Fibroblast of lung (primary cell): ENCODE data around the gene PANK4. TPM values are rescaled to one million over a fixed set of nuclear protein-coding genes. Genes with fewer than 3 reads are reported as not detected.
"Not testable (repeated sequence)": the region's sequence is repeated elsewhere in the genome, so short reads cannot be mapped to it uniquely, and the experiment has no call there.

ENCODE experiments used
- DNase-seq, 2 donors: peaks; one replicate each; pipeline versions ENCODE4 v3.0.0 to v3.0.0-alpha.2; 2010; ENCODE audit warnings: low read depth in 2 of 2
- H2AFZ ChIP-seq: 2 replicates; pipeline ENCODE4 v1.5.1; 2012; ENCODE audit warnings: low read length, control low read depth, inconsistent platforms
- H3K27ac ChIP-seq: 2 replicates; pipeline ENCODE4 v1.5.1; 2011; ENCODE audit warnings: low read length, control low read depth; ENCODE audit not compliant: insufficient read depth
- H3K27me3 ChIP-seq: 2 replicates; pipeline ENCODE4 v1.5.1; 2011; ENCODE audit warnings: mild to moderate bottlenecking, low read length; ENCODE audit not compliant: control insufficient read depth, insufficient read depth
- H3K36me3 ChIP-seq: 2 replicates; pipeline ENCODE4 v1.5.1; 2011; ENCODE audit warnings: low read length; ENCODE audit not compliant: control insufficient read depth, insufficient read depth
- H3K4me1 ChIP-seq: 2 replicates; pipeline ENCODE4 v1.5.1; 2011; ENCODE audit warnings: low read length; ENCODE audit not compliant: control insufficient read depth, insufficient read depth; ENCODE audit errors: extremely low read depth
- H3K4me2 ChIP-seq: 2 replicates; pipeline ENCODE4 v1.5.1; 2011; ENCODE audit warnings: low read length, control low read depth; ENCODE audit not compliant: insufficient read depth; ENCODE audit errors: extremely low read depth
- H3K4me3 ChIP-seq, 4 experiments: fragments of 200-600 bp in 1 of 4; sonication (generic) in 1 of 4; replicated peaks in 1 of 4; 2 replicates each; pipeline ENCODE4 v1.5.1; 2011 to 2016; ENCODE audit warnings: low read length in 4 of 4, low read depth in 3 of 4, mild to moderate bottlenecking in 3 of 4, control low read depth in 2 of 4, inconsistent platforms in 1 of 4, mixed read lengths in 1 of 4; ENCODE audit not compliant: insufficient read depth in 1 of 4; ENCODE audit errors: control extremely low read depth in 1 of 4
- H3K79me2 ChIP-seq: 2 replicates; pipeline ENCODE4 v1.5.1; 2012; ENCODE audit warnings: mild to moderate bottlenecking, low read length, inconsistent platforms; ENCODE audit not compliant: control insufficient read depth, insufficient read depth
- H3K9ac ChIP-seq: 2 replicates; pipeline ENCODE4 v1.5.1; 2011; ENCODE audit warnings: mild to moderate bottlenecking, low read length, control low read depth; ENCODE audit not compliant: insufficient read depth
- H3K9me3 ChIP-seq: 2 replicates; pipeline ENCODE4 v1.5.1; 2012; ENCODE audit warnings: low read depth, low read length; ENCODE audit not compliant: control insufficient read depth, insufficient read depth
- H4K20me1 ChIP-seq: 2 replicates; pipeline ENCODE4 v1.5.1; 2011; ENCODE audit warnings: low read length; ENCODE audit not compliant: control insufficient read depth, insufficient read depth; ENCODE audit errors: extremely low read depth
- EZH2 ChIP-seq: IDR thresholded peaks from 2 replicates; pipeline ENCODE4 v1.5.1; 2012; ENCODE audit warnings: low read length, control low read depth, mild to moderate bottlenecking; ENCODE audit errors: missing control alignments
- polyA plus RNA-seq, 2 donors: library from polyadenylated mRNA; depleted of rRNA in 1 of 2; stranded (reverse) in 1 of 2; unstranded in 1 of 2; fragments of >200 nt; gene quantifications; 2 replicates each; pipeline ENCODE4 v1.2.1, GENCODE V29; 2011 to 2012; ENCODE audit warnings: missing spikeins in 1 of 2
- total RNA-seq: library from RNA; depleted of rRNA; stranded (reverse); fragments of >200 nt; gene quantifications from 2 replicates; pipeline ENCODE4 v1.2.1, GENCODE V29; 2014
- TF ChIP-seq, protein P1 (sequence below), 2 donors: IDR thresholded peaks in 1 of 2; conservative IDR thresholded peaks in 1 of 2; 1 replicate in 1 of 2; 2 replicates in 1 of 2; pipeline ENCODE4 v1.5.1; 2011 to 2012; ENCODE audit warnings: low read length in 2 of 2, control low read depth in 1 of 2, inconsistent platforms in 1 of 2, low read depth in 1 of 2, mild to moderate bottlenecking in 1 of 2

PANK4 gene
- total and polyA plus RNA-seq, 2 donors (not counting 1 experiment from before 2014, with no cell fraction given) = 8.5 to 17.0 TPM

DNA sequence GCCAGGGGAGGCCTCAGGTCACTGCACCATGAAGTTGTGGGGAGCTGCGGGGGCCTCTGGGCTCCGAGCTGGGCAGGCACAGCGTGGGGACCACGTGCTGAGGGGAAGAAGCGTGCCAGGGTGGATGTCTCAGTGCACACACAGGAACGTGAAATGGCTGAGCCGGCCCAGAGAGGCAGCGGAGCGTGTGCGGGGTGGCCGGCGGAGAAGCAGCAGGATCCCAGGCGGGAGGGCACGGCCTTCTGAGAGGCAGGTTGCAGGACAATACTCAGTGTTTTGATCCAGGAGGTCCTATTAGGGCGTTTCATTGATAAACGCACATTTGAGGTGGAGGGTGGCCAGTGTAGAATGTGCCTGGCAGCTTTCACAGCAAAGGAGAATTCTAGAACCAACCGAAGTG is 42.7 kb upstream of the PANK4 start:
- H3K4me2 ChIP-seq = no peak overlapping the region
- no peaks in the 10 kb centered on the region for H3K9me3 ChIP-seq
- no peaks in the 10 kb centered on the region for H3K4me1 ChIP-seq
- no peak overlapping the region for H3K27ac ChIP-seq
- no peak overlapping the region for H2AFZ ChIP-seq
- no peaks in the 10 kb centered on the region for H3K79me2 ChIP-seq
- H3K36me3 ChIP-seq = no peaks in the 10 kb centered on the region
- no peaks in the 10 kb centered on the region for H4K20me1 ChIP-seq
- H3K4me3 ChIP-seq = no peak overlapping the region
- no peak for DNase-seq
- peaks cover 3% of the 10 kb centered on the region for H3K27me3 ChIP-seq
- TF ChIP-seq EZH2 = no peak
- TF ChIP-seq, protein P1, sequence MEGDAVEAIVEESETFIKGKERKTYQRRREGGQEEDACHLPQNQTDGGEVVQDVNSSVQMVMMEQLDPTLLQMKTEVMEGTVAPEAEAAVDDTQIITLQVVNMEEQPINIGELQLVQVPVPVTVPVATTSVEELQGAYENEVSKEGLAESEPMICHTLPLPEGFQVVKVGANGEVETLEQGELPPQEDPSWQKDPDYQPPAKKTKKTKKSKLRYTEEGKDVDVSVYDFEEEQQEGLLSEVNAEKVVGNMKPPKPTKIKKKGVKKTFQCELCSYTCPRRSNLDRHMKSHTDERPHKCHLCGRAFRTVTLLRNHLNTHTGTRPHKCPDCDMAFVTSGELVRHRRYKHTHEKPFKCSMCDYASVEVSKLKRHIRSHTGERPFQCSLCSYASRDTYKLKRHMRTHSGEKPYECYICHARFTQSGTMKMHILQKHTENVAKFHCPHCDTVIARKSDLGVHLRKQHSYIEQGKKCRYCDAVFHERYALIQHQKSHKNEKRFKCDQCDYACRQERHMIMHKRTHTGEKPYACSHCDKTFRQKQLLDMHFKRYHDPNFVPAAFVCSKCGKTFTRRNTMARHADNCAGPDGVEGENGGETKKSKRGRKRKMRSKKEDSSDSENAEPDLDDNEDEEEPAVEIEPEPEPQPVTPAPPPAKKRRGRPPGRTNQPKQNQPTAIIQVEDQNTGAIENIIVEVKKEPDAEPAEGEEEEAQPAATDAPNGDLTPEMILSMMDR (conservative IDR thresholded peaks at IDR 0.05 in 1 of 2, IDR thresholded peaks at IDR 0.05 in 1 of 2; ENCODE audit: low read depth in 1 of 2, low read length in 2 of 2) = no peak
- H3K9ac ChIP-seq = no peak overlapping the region

DNA sequence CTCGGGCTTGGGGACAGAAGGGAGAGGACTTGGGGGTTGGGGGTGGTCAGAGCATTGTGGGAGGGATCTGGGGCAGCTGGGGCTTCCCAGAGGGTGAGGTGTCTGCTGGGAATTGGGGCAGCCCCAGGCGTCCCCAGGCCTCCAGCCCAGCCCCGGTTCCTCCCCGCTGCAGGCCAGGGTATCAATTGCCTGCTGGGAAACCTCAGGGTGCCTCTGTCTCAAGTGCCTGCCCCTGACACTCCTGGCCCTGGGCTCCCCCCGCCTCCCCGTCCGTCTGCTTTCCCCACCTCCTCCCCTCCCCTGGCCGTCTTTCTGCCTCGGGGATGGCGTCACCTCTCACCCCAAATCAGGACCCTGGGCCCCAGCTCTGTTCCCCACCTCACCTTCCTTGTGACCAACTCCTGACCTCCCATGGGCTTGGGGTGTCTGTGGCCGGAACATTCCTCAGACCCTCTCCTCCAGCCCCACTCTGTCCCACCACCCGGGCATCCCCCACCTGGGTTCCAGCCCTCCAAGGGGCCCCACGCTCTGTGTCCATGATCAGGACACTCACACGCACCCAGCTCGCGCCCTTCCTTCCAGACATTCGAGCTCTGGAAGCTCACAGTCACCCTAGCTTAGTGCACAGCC is 41.9 kb upstream of the PANK4 start:
- H2AFZ ChIP-seq, DNase-seq, H3K4me1 ChIP-seq, H3K9me3 ChIP-seq, H3K4me3 ChIP-seq, H3K27ac ChIP-seq, H3K4me2 ChIP-seq, H4K20me1 ChIP-seq, H3K9ac ChIP-seq, H3K27me3 ChIP-seq, H3K79me2 ChIP-seq, H3K36me3 ChIP-seq: not testable (repeated sequence)

DNA sequence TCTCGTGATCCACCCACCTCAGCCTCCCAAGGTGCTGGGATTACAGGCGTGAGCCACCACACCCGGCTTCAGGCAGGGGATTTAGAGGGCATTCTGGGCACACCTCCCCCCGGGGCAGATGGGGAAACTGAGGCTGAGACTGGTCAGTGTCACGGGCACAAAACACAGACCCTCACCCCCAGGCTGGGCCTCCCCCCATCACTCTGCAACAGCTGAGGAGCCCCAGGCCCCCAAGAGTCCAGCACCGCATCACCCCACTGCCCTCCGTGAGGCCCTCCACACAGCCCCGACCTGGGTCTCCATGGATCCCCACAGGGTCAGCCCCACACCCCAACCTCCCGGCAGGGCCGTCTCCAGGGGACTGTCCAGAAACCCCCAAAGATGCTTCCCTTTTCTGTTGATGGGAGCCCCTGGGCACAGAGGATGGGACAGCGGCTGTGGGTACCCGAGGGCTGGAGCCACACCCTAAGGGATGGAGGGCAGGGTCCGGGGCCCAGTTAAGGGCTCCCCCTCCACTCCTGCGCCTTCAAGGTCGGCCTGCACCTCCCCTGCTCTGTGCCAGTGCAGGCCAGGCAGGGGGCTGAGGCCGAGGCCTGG is 40.8 kb upstream of the PANK4 start:
- H3K79me2 ChIP-seq = no peaks in the 10 kb centered on the region
- TF ChIP-seq, protein P1 (conservative IDR thresholded peaks at IDR 0.05 in 1 of 2, IDR thresholded peaks at IDR 0.05 in 1 of 2; ENCODE audit: low read depth in 1 of 2, low read length in 2 of 2) = no peak
- TF ChIP-seq EZH2 = no peak
- H3K4me1 ChIP-seq = no peaks in the 10 kb centered on the region
- H3K9ac ChIP-seq = no peak overlapping the region
- H3K27me3 ChIP-seq = no peaks in the 10 kb centered on the region
- no peak overlapping the region for H3K4me2 ChIP-seq
- no peaks in the 10 kb centered on the region for H3K36me3 ChIP-seq
- H3K4me3 ChIP-seq = no peak overlapping the region
- no peaks in the 10 kb centered on the region for H3K9me3 ChIP-seq
- H4K20me1 ChIP-seq = no peaks in the 10 kb centered on the region
- no peak overlapping the region for H2AFZ ChIP-seq
- no peak for DNase-seq
- no peak overlapping the region for H3K27ac ChIP-seq
